ENCODE results near the gene BPGM.
"Not testable (repeated sequence)": the region's sequence is repeated elsewhere in the genome, so short reads cannot be mapped to it uniquely, and the experiment has no call there.

Gene BPGM

GRCh38 chr7:134684165-134684564 is 37.5 kb downstream of the BPGM start:
- Mint-ChIP-seq H3K27me3 (ENCODE audit: low read depth) (peaks cover 4% of the 10 kb centered on the region), H3K4me3 (no peak overlapping the region), H3K36me3 (ENCODE audit: low read depth) (peaks cover 5% of the 10 kb centered on the region), H3K27ac (no peak overlapping the region), H3K4me1 (peaks cover 12% of the 10 kb centered on the region), H3K9me3 (no peaks in the 10 kb centered on the region)
- TF ChIP-seq CTCF (IDR thresholded peaks at IDR 0.05; ENCODE audit: unreplicated experiment in 3 of 3): no peak

- Mint-ChIP-seq H3K27me3 (ENCODE audit: low read depth) (peaks cover 4% of the 10 kb centered on the region), H3K9me3 (no peaks in the 10 kb centered on the region), H3K4me1 (peaks cover 18% of the 10 kb centered on the region), H3K27ac (no peak overlapping the region), H3K4me3 (no peak overlapping the region), H3K36me3 (ENCODE audit: low read depth) (no peaks in the 10 kb centered on the region)
- no peak for TF ChIP-seq CTCF (IDR thresholded peaks at IDR 0.05; ENCODE audit: unreplicated experiment in 3 of 3)
Observed at GRCh38 chr7:134685250-134685649, 38.6 kb downstream of the BPGM start.

GRCh38 chr7:134686786-134687185 is 40.1 kb downstream of the BPGM start:
- H3K27ac Mint-ChIP-seq: peak overlapping the region in 1 of 3 experiments; percentile 24
- H3K27me3 Mint-ChIP-seq (ENCODE audit: low read depth): peaks cover 4% of the 10 kb centered on the region
- H3K36me3 Mint-ChIP-seq (ENCODE audit: low read depth): no peaks in the 10 kb centered on the region
- peaks cover 31% of the 10 kb centered on the region for H3K4me1 Mint-ChIP-seq
- no peaks in the 10 kb centered on the region for H3K9me3 Mint-ChIP-seq
- H3K4me3 Mint-ChIP-seq: no peak overlapping the region
- peak; percentile 37 to 55 (median 48) for TF ChIP-seq CTCF (IDR thresholded peaks at IDR 0.05; ENCODE audit: unreplicated experiment in 3 of 3)

- Mint-ChIP-seq H3K4me1 (peaks cover 55% of the 10 kb centered on the region), H3K27ac (peak overlapping the region; percentile 53 to 96 (median 94))
- not testable (repeated sequence) for H3K4me3 Mint-ChIP-seq; H3K9me3 Mint-ChIP-seq; H3K27me3 Mint-ChIP-seq (ENCODE audit: low read depth); H3K36me3 Mint-ChIP-seq (ENCODE audit: low read depth)
Observed at GRCh38 chr7:134689550-134689949, 42.9 kb downstream of the BPGM start.

- H3K27ac Mint-ChIP-seq: peak overlapping the region; percentile 53 to 96 (median 94)
- TF ChIP-seq CTCF (IDR thresholded peaks at IDR 0.05; ENCODE audit: unreplicated experiment in 3 of 3): peak; percentile 57 to 67 (median 66)
- H3K27me3 Mint-ChIP-seq (ENCODE audit: low read depth): peaks cover 4% of the 10 kb centered on the region
- H3K4me3 Mint-ChIP-seq: peak overlapping the region in 1 of 3 experiments; percentile 15
- H3K9me3 Mint-ChIP-seq: no peaks in the 10 kb centered on the region
- no peaks in the 10 kb centered on the region for H3K36me3 Mint-ChIP-seq (ENCODE audit: low read depth)
- peaks cover 58% of the 10 kb centered on the region for H3K4me1 Mint-ChIP-seq
Observed at GRCh38 chr7:134690016-134690415, 43.4 kb downstream of the BPGM start.

- H3K27me3 Mint-ChIP-seq (ENCODE audit: low read depth): peaks cover 4% of the 10 kb centered on the region
- peaks cover 65% of the 10 kb centered on the region for H3K4me1 Mint-ChIP-seq
- H3K27ac Mint-ChIP-seq: peak overlapping the region; percentile 49 to 96 (median 92)
- H3K4me3 Mint-ChIP-seq: no peak overlapping the region
- H3K36me3 Mint-ChIP-seq (ENCODE audit: low read depth): no peaks in the 10 kb centered on the region
- no peaks in the 10 kb centered on the region for H3K9me3 Mint-ChIP-seq
- no peak for TF ChIP-seq CTCF (IDR thresholded peaks at IDR 0.05; ENCODE audit: unreplicated experiment in 3 of 3)
Observed at GRCh38 chr7:134690614-134691504, 44.2 kb downstream of the BPGM start.

Data from nephron (organoid).